Left ventricle myocardium inferior (tissue), 1 donor: ENCODE measurements around the gene TPK1. TPM values are rescaled to one million over a fixed set of nuclear protein-coding genes. Genes with fewer than 3 reads are reported as not detected.
A peak's percentile ranks its signal among the peaks of the same experiment; 100 is the strongest.

Experiments used
- DNase-seq: peaks from one replicate; pipeline ENCODE4 v3.0.0-alpha.2; 2020
- H3K27ac ChIP-seq: fragments of 200-600 bp; replicated peaks from 2 replicates; pipeline ENCODE4 v1.8.0; 2021
- H3K27me3 ChIP-seq: fragments of 200-600 bp; 2 replicates; pipeline ENCODE4 v1.8.0; 2021; ENCODE audit warnings: low read depth
- H3K36me3 ChIP-seq: fragments of 200-600 bp; 2 replicates; pipeline ENCODE4 v1.8.0; 2021
- H3K4me1 ChIP-seq: fragments of 200-600 bp; 2 replicates; pipeline ENCODE4 v1.8.0; 2021
- H3K4me3 ChIP-seq: fragments of 200-600 bp; 2 replicates; pipeline ENCODE4 v1.8.0; 2021; ENCODE audit warnings: mild to moderate bottlenecking, moderate library complexity
- H3K9me3 ChIP-seq: fragments of 200-600 bp; replicated peaks from 2 replicates; pipeline ENCODE4 v1.8.0; 2021
- intact Hi-C: fragments of 100-400 bp; cut with micrococcal nuclease; formaldehyde crosslinking; loops from one replicate; pipeline ENCODE4 v1.11.0; 2022
- total RNA-seq: library from RNA; stranded (reverse); fragmentation: NEBNext Ultra II Directional; extraction: Animal tissue kit (Norgen Biotek cat#: 25700); gene quantifications from one replicate; pipeline ENCODE4 v1.2.1, GENCODE V29; 2021
- TF ChIP-seq, protein P1 (sequence below): fragments of 200-600 bp; IDR thresholded peaks from 2 replicates; pipeline ENCODE4 v1.8.0; 2021; ENCODE audit warnings: antibody characterized with exemption, mild to moderate bottlenecking, borderline replicate concordance
- donor health status: DM: no; HTN: yes; CAD: no; lungs with severe emphysema.

The TPK1 gene
- total RNA-seq, 1 donor from 2014 or later = 3.5 TPM

- Histone ChIP-seq H3K36me3 (no peaks in the 10 kb centered on the region), H3K27ac (no peak overlapping the region), H3K9me3 (no peaks in the 10 kb centered on the region), H3K27me3 (no peaks in the 10 kb centered on the region), H3K4me1 (peaks cover 18% of the 10 kb centered on the region), H3K4me3 (no peak overlapping the region)
- TF ChIP-seq, protein P1, sequence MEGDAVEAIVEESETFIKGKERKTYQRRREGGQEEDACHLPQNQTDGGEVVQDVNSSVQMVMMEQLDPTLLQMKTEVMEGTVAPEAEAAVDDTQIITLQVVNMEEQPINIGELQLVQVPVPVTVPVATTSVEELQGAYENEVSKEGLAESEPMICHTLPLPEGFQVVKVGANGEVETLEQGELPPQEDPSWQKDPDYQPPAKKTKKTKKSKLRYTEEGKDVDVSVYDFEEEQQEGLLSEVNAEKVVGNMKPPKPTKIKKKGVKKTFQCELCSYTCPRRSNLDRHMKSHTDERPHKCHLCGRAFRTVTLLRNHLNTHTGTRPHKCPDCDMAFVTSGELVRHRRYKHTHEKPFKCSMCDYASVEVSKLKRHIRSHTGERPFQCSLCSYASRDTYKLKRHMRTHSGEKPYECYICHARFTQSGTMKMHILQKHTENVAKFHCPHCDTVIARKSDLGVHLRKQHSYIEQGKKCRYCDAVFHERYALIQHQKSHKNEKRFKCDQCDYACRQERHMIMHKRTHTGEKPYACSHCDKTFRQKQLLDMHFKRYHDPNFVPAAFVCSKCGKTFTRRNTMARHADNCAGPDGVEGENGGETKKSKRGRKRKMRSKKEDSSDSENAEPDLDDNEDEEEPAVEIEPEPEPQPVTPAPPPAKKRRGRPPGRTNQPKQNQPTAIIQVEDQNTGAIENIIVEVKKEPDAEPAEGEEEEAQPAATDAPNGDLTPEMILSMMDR = no peak
- intact Hi-C loops = no loop called here
- no peak for DNase-seq
Measured at GRCh38 chr7:144519925-144520324, 315.9 kb downstream of the TPK1 start.

DNA sequence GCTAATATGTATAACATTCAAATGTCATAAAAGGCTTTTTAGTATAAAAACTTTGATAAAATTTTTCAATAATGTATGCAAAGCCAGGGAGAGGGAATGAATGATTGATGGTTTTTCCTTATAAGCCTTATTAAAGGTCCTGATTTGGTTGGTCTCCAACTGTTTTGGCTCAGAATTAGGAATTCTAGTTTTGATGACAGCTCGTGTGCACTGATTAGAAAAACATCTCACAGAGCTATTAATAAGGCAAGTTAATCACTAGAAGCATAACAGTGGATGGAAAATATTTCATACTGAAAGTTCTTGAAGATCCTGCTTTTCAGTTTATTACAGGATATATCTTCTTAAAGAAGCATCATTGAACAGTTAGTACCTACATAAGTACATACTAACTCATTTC is 317.5 kb downstream of the TPK1 start:
- intact Hi-C loops = no loop called here
- Histone ChIP-seq H3K4me3 (no peak overlapping the region), H3K9me3 (no peaks in the 10 kb centered on the region), H3K36me3 (no peaks in the 10 kb centered on the region), H3K27me3 (no peaks in the 10 kb centered on the region), H3K4me1 (peaks cover 18% of the 10 kb centered on the region), H3K27ac (no peak overlapping the region)
- no peak for DNase-seq
- TF ChIP-seq, protein P1 = no peak

GRCh38 chr7:144517749-144518148 is 318.1 kb downstream of the TPK1 start:
- DNase-seq = no peak
- H3K4me1 ChIP-seq = peaks cover 18% of the 10 kb centered on the region
- H3K9me3 ChIP-seq = no peaks in the 10 kb centered on the region
- TF ChIP-seq, protein P1 = no peak
- H3K27ac ChIP-seq = no peak overlapping the region
- intact Hi-C loops = no loop called here
- H3K27me3 ChIP-seq = no peaks in the 10 kb centered on the region
- H3K36me3 ChIP-seq = no peaks in the 10 kb centered on the region
- no peak overlapping the region for H3K4me3 ChIP-seq

- intact Hi-C loops = no loop called here
- Histone ChIP-seq H3K9me3 (no peaks in the 10 kb centered on the region), H3K4me1 (peaks cover 18% of the 10 kb centered on the region), H3K27ac (no peak overlapping the region), H3K4me3 (no peak overlapping the region), H3K36me3 (no peaks in the 10 kb centered on the region), H3K27me3 (no peaks in the 10 kb centered on the region)
- TF ChIP-seq, protein P1 = no peak
- no peak for DNase-seq
Measured at GRCh38 chr7:144516729-144517525, 318.9 kb downstream of the TPK1 start.

DNA sequence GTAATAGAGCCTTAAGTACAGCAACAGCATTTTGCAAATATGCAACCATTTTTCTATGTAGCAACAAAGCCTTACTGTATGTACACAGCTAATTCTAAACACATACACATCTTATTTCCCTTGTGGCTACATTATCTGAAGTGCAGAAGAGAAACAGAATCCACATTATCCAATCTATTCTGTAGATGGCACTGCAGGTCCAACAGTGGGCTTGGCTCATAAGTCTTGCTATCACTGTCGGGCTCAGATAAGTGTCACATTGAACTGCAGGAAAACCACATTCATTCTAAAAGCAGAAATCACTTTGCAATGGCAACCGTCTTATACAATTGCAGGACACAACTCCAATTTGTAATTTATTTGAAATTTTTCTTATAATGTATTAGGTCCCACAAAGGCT is 322.5 kb downstream of the TPK1 start:
- H3K27ac ChIP-seq = no peak overlapping the region
- intact Hi-C loops = no loop called here
- H3K36me3 ChIP-seq = no peaks in the 10 kb centered on the region
- H3K27me3 ChIP-seq = no peaks in the 10 kb centered on the region
- no peak for DNase-seq
- no peaks in the 10 kb centered on the region for H3K9me3 ChIP-seq
- peaks cover 12% of the 10 kb centered on the region for H3K4me1 ChIP-seq
- TF ChIP-seq, protein P1 = peak; percentile 61
- H3K4me3 ChIP-seq = no peak overlapping the region
